ENCODE results near the gene TBC1D21. TPM values are rescaled to one million over a fixed set of nuclear protein-coding genes. Genes with fewer than 3 reads are reported as not detected.
"Not testable (repeated sequence)": the region's sequence is repeated elsewhere in the genome, so short reads cannot be mapped to it uniquely, and the experiment has no call there.

TBC1D21 gene
- polyA plus RNA-seq, 1 donor (not counting 4 experiments of a cell fraction or from before 2014, with no cell fraction given), result not detected

DNA sequence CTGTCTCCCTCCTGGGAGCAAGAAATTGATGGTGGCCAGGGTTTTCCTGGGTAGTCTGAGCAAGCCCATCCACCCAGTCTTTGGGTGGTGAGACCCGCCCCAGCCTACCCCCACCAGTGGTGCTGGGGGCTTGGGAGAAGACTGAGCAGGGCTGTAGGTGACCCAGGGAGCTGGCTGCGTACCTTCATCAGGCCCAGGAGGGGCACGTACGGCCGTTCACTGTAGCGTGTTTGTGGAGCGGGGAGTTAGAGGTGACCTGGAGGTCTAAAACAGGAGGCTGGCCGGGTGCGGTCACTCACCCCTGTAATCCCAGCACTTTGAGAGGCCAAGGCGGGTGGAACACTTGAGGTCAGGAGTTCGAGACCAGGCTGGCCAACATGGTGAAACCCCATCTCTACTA, 64.4 kb downstream of the TBC1D21 start:
- H3K36me3 ChIP-seq (ENCODE audit: control insufficient read depth in 2 of 2, extremely low read depth in 1 of 2, insufficient read depth in 2 of 2, low read length in 2 of 2), result no peaks in the 10 kb centered on the region
- no peak overlapping the region for H3K4me2 ChIP-seq (ENCODE audit: control insufficient read depth, extremely low read depth, insufficient read depth, low read depth, low read length)
- no peak overlapping the region for H3K9ac ChIP-seq (ENCODE audit: control insufficient read depth, extremely low read depth, insufficient read depth, low read length)
- TF ChIP-seq CTCF (optimal IDR thresholded peaks at IDR 0.05 in 1 of 3, IDR thresholded peaks at IDR 0.05 in 1 of 3, conservative IDR thresholded peaks at IDR 0.05 in 1 of 3; ENCODE audit: extremely low read depth in 1 of 3, insufficient read depth in 2 of 3, low read length in 3 of 3) (no peak), EZH2 (IDR thresholded peaks at IDR 0.05; ENCODE audit: low read length) (no peak)
- H3K9me3 ChIP-seq (ENCODE audit: control insufficient read depth, low read depth, low read length), result no peaks in the 10 kb centered on the region
- no peaks in the 10 kb centered on the region for H3K27me3 ChIP-seq (ENCODE audit: control insufficient read depth, extremely low read depth, insufficient read depth, low read length)
- no peak overlapping the region for H2AFZ ChIP-seq (ENCODE audit: control insufficient read depth, low read length)
- no peaks in the 10 kb centered on the region for H3K79me2 ChIP-seq (ENCODE audit: control insufficient read depth, insufficient read depth, low read length)
- FAIRE-seq (no peak), DNase-seq (ENCODE audit: low read depth, low spot score) (no peak)
- H4K20me1 ChIP-seq (ENCODE audit: control insufficient read depth, extremely low read depth, insufficient read depth, low read length), result no peaks in the 10 kb centered on the region
- peaks cover 4% of the 10 kb centered on the region for H3K9me1 ChIP-seq (ENCODE audit: control insufficient read depth, extremely low read depth, insufficient read depth, low read length)
- H3K27ac ChIP-seq (ENCODE audit: control insufficient read depth, insufficient read depth, low read length), result no peak overlapping the region
- peaks cover 30% of the 10 kb centered on the region for H3K4me1 ChIP-seq (ENCODE audit: control insufficient read depth, extremely low read depth, insufficient read depth, low read length)
- no peak overlapping the region for H3K4me3 ChIP-seq (ENCODE audit: control insufficient read depth in 2 of 3, extremely low read depth in 1 of 3, insufficient read depth in 2 of 3, low read depth in 1 of 3, low read length in 3 of 3)
- dilution Hi-C loops (cut with MboI; ENCODE audit: extremely low pct_ligation_motif_present, low sequenced_read_pairs), result no loop called here

DNA sequence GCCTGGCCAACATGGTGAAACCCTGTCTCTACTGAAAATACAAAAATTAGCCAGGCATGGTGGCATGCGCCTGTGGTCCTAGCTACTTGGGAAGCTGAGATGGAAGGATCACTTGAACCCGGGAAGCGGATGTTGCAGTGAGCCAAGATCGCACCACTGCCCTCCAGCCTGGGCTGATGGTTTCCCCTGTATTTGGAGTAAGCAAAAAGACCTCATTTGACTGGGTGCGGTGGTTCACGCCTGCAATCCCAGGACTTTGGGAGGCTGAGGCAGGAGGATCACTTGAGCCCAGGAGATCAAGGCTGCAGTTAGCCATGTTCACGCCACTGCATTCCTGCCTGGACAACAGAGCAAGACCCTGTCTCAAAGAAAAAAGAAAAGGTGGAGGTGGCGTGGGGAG, 65.2 kb downstream of the TBC1D21 start:
- FAIRE-seq; H3K36me3 ChIP-seq (ENCODE audit: control insufficient read depth in 2 of 2, extremely low read depth in 1 of 2, insufficient read depth in 2 of 2, low read length in 2 of 2); H3K27ac ChIP-seq (ENCODE audit: control insufficient read depth, insufficient read depth, low read length); H3K9me3 ChIP-seq (ENCODE audit: control insufficient read depth, low read depth, low read length); H3K4me3 ChIP-seq (ENCODE audit: control insufficient read depth in 2 of 3, extremely low read depth in 1 of 3, insufficient read depth in 2 of 3, low read depth in 1 of 3, low read length in 3 of 3); H3K27me3 ChIP-seq (ENCODE audit: control insufficient read depth, extremely low read depth, insufficient read depth, low read length); H3K4me2 ChIP-seq (ENCODE audit: control insufficient read depth, extremely low read depth, insufficient read depth, low read depth, low read length); H3K9ac ChIP-seq (ENCODE audit: control insufficient read depth, extremely low read depth, insufficient read depth, low read length); H3K79me2 ChIP-seq (ENCODE audit: control insufficient read depth, insufficient read depth, low read length); DNase-seq (ENCODE audit: low read depth, low spot score); H3K9me1 ChIP-seq (ENCODE audit: control insufficient read depth, extremely low read depth, insufficient read depth, low read length); H4K20me1 ChIP-seq (ENCODE audit: control insufficient read depth, extremely low read depth, insufficient read depth, low read length); dilution Hi-C loops (cut with MboI; ENCODE audit: extremely low pct_ligation_motif_present, low sequenced_read_pairs); H2AFZ ChIP-seq (ENCODE audit: control insufficient read depth, low read length): not testable (repeated sequence)
- H3K4me1 ChIP-seq (ENCODE audit: control insufficient read depth, extremely low read depth, insufficient read depth, low read length), result peaks cover 30% of the 10 kb centered on the region

Other genes with a start within 250 kb of the TBC1D21 start
- 137 to 282 TPM (median 223 TPM) in 3 replicates for gene NPTN, start 240.2 kb upstream of the TBC1D21 start, polyA plus RNA-seq
- gene CD276, start 189.2 kb upstream of the TBC1D21 start, polyA plus RNA-seq, result 48.9 to 135 TPM (median 62.9 TPM) in 3 replicates
- 0.26 to 1.5 TPM (median 0.47 TPM) in 3 replicates for gene INSYN1, start 120.2 kb upstream of the TBC1D21 start, polyA plus RNA-seq
- gene LOXL1, start 52.9 kb downstream of the TBC1D21 start, polyA plus RNA-seq, result 8.8 to 14.8 TPM (median 9.2 TPM) in 3 replicates
- 7.0 to 12.9 TPM (median 9.4 TPM) in 3 replicates for gene STOML1, start 118.7 kb downstream of the TBC1D21 start, polyA plus RNA-seq
- gene PML, start 121.2 kb downstream of the TBC1D21 start, polyA plus RNA-seq, result 20.5 to 44.3 TPM (median 24.9 TPM) in 3 replicates
- gene GOLGA6A, start 209.0 kb downstream of the TBC1D21 start, polyA plus RNA-seq, result not detected in 3 replicates